Sigmoid colon (tissue), 7 donors: ENCODE data around the gene GGT6. TPM values are rescaled to one million over a fixed set of nuclear protein-coding genes. Genes with fewer than 3 reads are reported as not detected.
"Not testable (repeated sequence)": the region's sequence is repeated elsewhere in the genome, so short reads cannot be mapped to it uniquely, and the experiment has no call there.

Experiments used
- DNase-seq: peaks from one replicate; pipeline ENCODE4 v3.0.0-alpha.2; 2019
- H3K27ac ChIP-seq, 4 donors: fragments of 200-600 bp; sonication (generic); one replicate each; pipeline ENCODE4 v1.5.1; 2016 to 2019; ENCODE audit warnings: mild to moderate bottlenecking in 1 of 4
- H3K27me3 ChIP-seq, 3 donors: fragments of 200-600 bp; sonication (generic); one replicate each; pipeline ENCODE4 v1.5.1; 2019; ENCODE audit warnings: mild to moderate bottlenecking in 1 of 3
- H3K36me3 ChIP-seq, 4 donors: fragments of 200-600 bp; sonication (generic); one replicate each; pipeline ENCODE4 v1.5.1; 2016 to 2019
- H3K4me1 ChIP-seq, 4 donors: fragments of 200-600 bp; sonication (generic); one replicate each; pipeline ENCODE4 v1.5.1; 2017 to 2019
- H3K4me3 ChIP-seq, 4 donors: fragments of 200-600 bp; sonication (generic); one replicate each; pipeline ENCODE4 v1.5.1; 2017 to 2019; ENCODE audit warnings: mild to moderate bottlenecking in 2 of 4, moderate library complexity in 1 of 4
- H3K9me3 ChIP-seq, 4 donors: fragments of 200-600 bp in 3 of 4; sonication (generic) in 3 of 4; one replicate each; pipeline versions ENCODE4 v1.5.1 to v1.6.1; 2013 to 2019
- EP300 ChIP-seq, 4 donors: sonication (generic); formaldehyde crosslinking; IDR thresholded peaks; one replicate each; pipeline ENCODE4 v1.6.1; 2017; ENCODE audit warnings: antibody characterized with exemption in 4 of 4
- POLR2A ChIP-seq, 2 donors: fragments of 450-650 bp; IDR thresholded peaks; one replicate each; pipeline ENCODE4 v1.6.1; 2016; ENCODE audit warnings: antibody characterized with exemption in 2 of 2, mild to moderate bottlenecking in 2 of 2, moderate library complexity in 2 of 2
- POLR2AphosphoS5 ChIP-seq, 4 donors: sonication (generic); formaldehyde crosslinking; IDR thresholded peaks; one replicate each; pipeline ENCODE4 v1.6.1; 2017; ENCODE audit warnings: antibody characterized with exemption in 4 of 4
- WGBS, 2 donors: extraction: QIAGEN DNeasy Blood & Tissue Kit; methylation state at CpG; one replicate each; pipeline ENCODE4 v1.1.7; 2013; 5-methylcytosine and 5-hydroxymethylcytosine counted together
- intact Hi-C: fragments of 100-400 bp; cut with DNase I; formaldehyde crosslinking; loops from one replicate; pipeline ENCODE4 v1.15.1; 2023
- polyA plus RNA-seq, 3 donors: library from polyadenylated mRNA; stranded (reverse); fragments of 200-250 nt; gene quantifications; one replicate each; pipeline ENCODE4 v1.2.3, GENCODE V29; 2013
- total RNA-seq, 4 donors: library from RNA; depleted of rRNA; stranded (reverse); fragments of >200 nt; gene quantifications; one replicate each; pipeline ENCODE4 v1.1.0, GENCODE V29; 2016
- TF ChIP-seq, protein P1 (sequence below), 4 experiments: fragments of 450-650 bp in 3 of 4; fragments of 200-600 bp in 1 of 4; IDR thresholded peaks; one replicate each; pipeline ENCODE4 v1.5.1; 2016 to 2019; ENCODE audit warnings: antibody characterized with exemption in 4 of 4, mild to moderate bottlenecking in 3 of 4, moderate library complexity in 2 of 4
- donor health status: healthy with polysubstance abuse.
- donor health status: Bipolar disorder and iron deficiency.
- donor health status: healthy.

GGT6 gene
- total and polyA plus RNA-seq, 7 donors: 0.71 to 94.4 (median 22.2) TPM; not detected in 2

DNA sequence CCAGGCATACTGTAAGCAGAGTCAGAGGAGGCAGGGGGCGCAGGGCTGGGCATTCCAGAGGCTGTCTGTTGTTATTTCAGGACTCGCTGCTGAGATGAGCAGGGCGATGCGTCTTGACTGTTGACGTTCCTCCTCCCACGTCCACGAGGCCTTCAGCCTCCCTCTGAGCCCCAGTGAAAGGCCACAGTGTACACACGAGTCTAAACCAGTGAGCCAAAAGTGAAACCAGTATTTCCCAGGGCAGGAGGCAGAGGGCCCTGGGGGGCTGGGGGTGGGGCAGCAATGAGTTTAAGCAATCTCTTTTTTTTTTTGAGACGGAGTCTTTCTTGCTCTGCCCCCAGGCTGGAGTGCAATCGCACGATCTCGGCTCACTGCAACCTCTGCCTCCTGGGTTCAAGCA lies 45.4 kb upstream of the GGT6 start:
- intact Hi-C loops: no loop called here
- H3K4me1 ChIP-seq: peaks cover 0 to 16% (median 3%) of the 10 kb centered on the region in 4 donors
- peaks cover 0 to 4% (median 0%) of the 10 kb centered on the region in 3 donors for H3K27me3 ChIP-seq
- H3K9me3 ChIP-seq: no peaks in the 10 kb centered on the region
- H3K4me3 ChIP-seq: no peak overlapping the region
- DNase-seq: no peak
- H3K36me3 ChIP-seq: no peaks in the 10 kb centered on the region
- 60 to 67% methylated on average over 12 of the region's 12 CpGs for WGBS, 2 donors
- H3K27ac ChIP-seq: peak overlapping the region in 2 of 4 donors; percentile 1 to 56
- TF ChIP-seq POLR2AphosphoS5 (IDR thresholded peaks at IDR 0.05): peak in 1 of 4 donors; percentile 40
- TF ChIP-seq, protein P1, sequence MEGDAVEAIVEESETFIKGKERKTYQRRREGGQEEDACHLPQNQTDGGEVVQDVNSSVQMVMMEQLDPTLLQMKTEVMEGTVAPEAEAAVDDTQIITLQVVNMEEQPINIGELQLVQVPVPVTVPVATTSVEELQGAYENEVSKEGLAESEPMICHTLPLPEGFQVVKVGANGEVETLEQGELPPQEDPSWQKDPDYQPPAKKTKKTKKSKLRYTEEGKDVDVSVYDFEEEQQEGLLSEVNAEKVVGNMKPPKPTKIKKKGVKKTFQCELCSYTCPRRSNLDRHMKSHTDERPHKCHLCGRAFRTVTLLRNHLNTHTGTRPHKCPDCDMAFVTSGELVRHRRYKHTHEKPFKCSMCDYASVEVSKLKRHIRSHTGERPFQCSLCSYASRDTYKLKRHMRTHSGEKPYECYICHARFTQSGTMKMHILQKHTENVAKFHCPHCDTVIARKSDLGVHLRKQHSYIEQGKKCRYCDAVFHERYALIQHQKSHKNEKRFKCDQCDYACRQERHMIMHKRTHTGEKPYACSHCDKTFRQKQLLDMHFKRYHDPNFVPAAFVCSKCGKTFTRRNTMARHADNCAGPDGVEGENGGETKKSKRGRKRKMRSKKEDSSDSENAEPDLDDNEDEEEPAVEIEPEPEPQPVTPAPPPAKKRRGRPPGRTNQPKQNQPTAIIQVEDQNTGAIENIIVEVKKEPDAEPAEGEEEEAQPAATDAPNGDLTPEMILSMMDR (IDR thresholded peaks at IDR 0.05): no peak

- H3K4me1 ChIP-seq: peaks cover 0 to 16% (median 3%) of the 10 kb centered on the region in 4 donors
- peaks cover 0 to 15% (median 0%) of the 10 kb centered on the region in 3 donors for H3K27me3 ChIP-seq
- intact Hi-C loops, H3K9me3 ChIP-seq, H3K36me3 ChIP-seq, DNase-seq, H3K4me3 ChIP-seq: not testable (repeated sequence)
- peak overlapping the region in 2 of 4 donors; percentile 15 to 56 for H3K27ac ChIP-seq
- WGBS, 2 donors: 90 to 92% methylated on average over 11 of the region's 11 CpGs
These were observed 44.4 kb upstream of the GGT6 start for GRCh38 chr17:4604736-4605135.

DNA sequence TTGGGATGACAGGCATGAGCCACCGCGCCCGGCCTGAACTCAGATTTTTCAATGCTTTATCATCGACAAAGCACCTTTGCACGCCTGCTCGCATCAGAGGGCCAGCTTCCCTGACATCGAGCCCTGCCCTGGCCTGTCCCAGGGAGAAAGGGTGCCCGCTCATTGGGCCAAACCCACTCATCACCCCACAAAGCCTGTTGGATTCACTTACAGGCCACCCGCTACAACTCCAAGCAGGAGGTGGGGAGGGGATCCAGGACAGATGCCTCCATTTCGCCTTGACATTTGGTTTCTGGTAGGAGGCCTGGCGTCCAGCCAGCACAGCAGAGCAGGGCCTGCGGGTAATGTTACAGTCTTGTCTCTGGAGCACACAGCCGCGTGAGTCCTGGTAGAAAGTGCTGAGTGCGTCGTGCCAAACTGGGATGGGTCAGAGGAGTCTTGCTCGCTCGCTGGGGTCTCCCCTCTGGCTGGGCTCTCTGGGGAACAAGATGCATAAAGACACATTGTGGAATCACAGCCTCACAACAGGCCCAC lies 43.8 kb upstream of the GGT6 start:
- peak overlapping the region in 2 of 4 donors; percentile 15 to 56 for H3K27ac ChIP-seq
- peaks cover 0 to 16% (median 3%) of the 10 kb centered on the region in 4 donors for H3K4me1 ChIP-seq
- 82 to 85% methylated on average over 18 of the region's 18 CpGs for WGBS, 2 donors
- intact Hi-C loops: no loop called here
- TF ChIP-seq POLR2A (IDR thresholded peaks at IDR 0.05): no peak
- TF ChIP-seq EP300 (IDR thresholded peaks at IDR 0.05): no peak
- no peak for TF ChIP-seq POLR2AphosphoS5 (IDR thresholded peaks at IDR 0.05)
- TF ChIP-seq, protein P1 (IDR thresholded peaks at IDR 0.05): no peak
- DNase-seq: peak; percentile 78
- peaks cover 0 to 20% (median 0%) of the 10 kb centered on the region in 3 donors for H3K27me3 ChIP-seq
- H3K4me3 ChIP-seq: no peak overlapping the region
- no peaks in the 10 kb centered on the region for H3K36me3 ChIP-seq
- no peaks in the 10 kb centered on the region for H3K9me3 ChIP-seq

GRCh38 chr17:4602041-4602440 lies 41.7 kb upstream of the GGT6 start:
- intact Hi-C loops: no loop called here
- Histone ChIP-seq H3K36me3 (no peaks in the 10 kb centered on the region), H3K27me3 (peaks cover 0 to 24% (median 0%) of the 10 kb centered on the region in 3 donors), H3K27ac (no peak overlapping the region), H3K4me3 (no peak overlapping the region), H3K4me1 (peaks cover 0 to 1% (median under 1%) of the 10 kb centered on the region in 4 donors), H3K9me3 (no peaks in the 10 kb centered on the region)
- WGBS, 2 donors: 83 to 89% methylated on average over 5 of the region's 5 CpGs
- TF ChIP-seq, protein P1 (IDR thresholded peaks at IDR 0.05): no peak
- no peak for TF ChIP-seq POLR2AphosphoS5 (IDR thresholded peaks at IDR 0.05)
- TF ChIP-seq EP300 (IDR thresholded peaks at IDR 0.05): no peak
- TF ChIP-seq POLR2A (IDR thresholded peaks at IDR 0.05): no peak
- DNase-seq: no peak

DNA sequence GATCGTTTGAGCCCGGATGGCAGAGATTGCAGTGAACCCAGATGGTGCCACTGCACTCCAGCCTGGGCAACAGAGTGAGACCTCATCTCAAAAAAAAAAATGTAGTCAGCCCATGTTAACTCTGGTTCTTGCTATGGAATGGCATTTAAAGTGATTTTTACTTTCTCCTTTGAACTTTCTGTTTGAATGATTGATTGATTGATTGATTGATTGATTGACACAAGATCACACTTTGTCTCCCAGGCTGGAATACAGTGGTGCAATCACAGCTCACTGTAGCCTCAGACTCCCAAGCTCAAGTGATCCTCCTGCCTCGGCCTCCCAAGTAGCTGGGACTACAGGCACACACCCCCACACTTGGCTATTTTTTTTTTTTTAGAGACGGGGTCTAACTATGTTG lies 40.9 kb upstream of the GGT6 start:
- Histone ChIP-seq H3K9me3 (no peaks in the 10 kb centered on the region), H3K27me3 (peaks cover 0 to 24% (median 0%) of the 10 kb centered on the region in 3 donors), H3K27ac (no peak overlapping the region), H3K36me3 (no peaks in the 10 kb centered on the region), H3K4me1 (no peaks in the 10 kb centered on the region), H3K4me3 (no peak overlapping the region)
- 92 to 95% methylated on average over 4 of the region's 4 CpGs for WGBS, 2 donors
- DNase-seq: no peak
- TF ChIP-seq, protein P1 (IDR thresholded peaks at IDR 0.05): no peak
- no peak for TF ChIP-seq POLR2A (IDR thresholded peaks at IDR 0.05)
- intact Hi-C loops: no loop called here
